ENCODE results near the gene BRD7.

DNA sequence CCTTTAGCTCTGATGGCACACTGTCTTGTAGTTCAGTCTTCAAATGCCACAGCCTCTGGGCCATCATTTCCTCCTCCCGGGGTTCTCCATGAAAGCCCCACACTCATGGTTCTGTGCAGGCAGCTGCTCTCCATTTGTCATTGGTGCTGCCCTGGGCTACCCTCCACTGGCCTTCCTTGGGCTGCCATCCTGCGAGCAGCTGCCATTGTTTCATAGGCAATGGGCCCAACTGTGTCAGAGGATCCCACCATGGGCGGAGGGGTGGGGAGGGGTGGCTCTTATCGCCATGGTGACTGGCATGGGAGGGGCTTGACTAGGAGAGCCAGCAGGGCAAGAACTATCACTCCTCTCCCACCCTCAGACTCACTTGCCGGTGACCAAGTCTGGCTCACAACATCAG lies 38.6 kb upstream of the BRD7 start:
- TF ChIP-seq, protein P1, sequence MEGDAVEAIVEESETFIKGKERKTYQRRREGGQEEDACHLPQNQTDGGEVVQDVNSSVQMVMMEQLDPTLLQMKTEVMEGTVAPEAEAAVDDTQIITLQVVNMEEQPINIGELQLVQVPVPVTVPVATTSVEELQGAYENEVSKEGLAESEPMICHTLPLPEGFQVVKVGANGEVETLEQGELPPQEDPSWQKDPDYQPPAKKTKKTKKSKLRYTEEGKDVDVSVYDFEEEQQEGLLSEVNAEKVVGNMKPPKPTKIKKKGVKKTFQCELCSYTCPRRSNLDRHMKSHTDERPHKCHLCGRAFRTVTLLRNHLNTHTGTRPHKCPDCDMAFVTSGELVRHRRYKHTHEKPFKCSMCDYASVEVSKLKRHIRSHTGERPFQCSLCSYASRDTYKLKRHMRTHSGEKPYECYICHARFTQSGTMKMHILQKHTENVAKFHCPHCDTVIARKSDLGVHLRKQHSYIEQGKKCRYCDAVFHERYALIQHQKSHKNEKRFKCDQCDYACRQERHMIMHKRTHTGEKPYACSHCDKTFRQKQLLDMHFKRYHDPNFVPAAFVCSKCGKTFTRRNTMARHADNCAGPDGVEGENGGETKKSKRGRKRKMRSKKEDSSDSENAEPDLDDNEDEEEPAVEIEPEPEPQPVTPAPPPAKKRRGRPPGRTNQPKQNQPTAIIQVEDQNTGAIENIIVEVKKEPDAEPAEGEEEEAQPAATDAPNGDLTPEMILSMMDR (IDR thresholded peaks at IDR 0.05 in 4 of 5, conservative IDR thresholded peaks at IDR 0.05 in 1 of 5), result no peak
- no peak for TF ChIP-seq POLR2A (IDR thresholded peaks at IDR 0.05)

Measured in gastrocnemius medialis (tissue), 4 donors.